A673 (cell line): Measurements from ENCODE around the gene PPP1CB.

Experiments
- EZH2 ChIP-seq: fragments of 200-600 bp; sonication (generic); IDR thresholded peaks from 2 replicates; pipeline ENCODE4 v1.6.1; 2017; ENCODE audit warnings: borderline replicate concordance, low read depth, mild to moderate bottlenecking, mixed read lengths, antibody characterized with exemption, low read length; ENCODE audit not compliant: poor library complexity, severe bottlenecking
- TF ChIP-seq, protein P1 (sequence below): fragments of 300-800, 200-600 bp; sonication (generic); conservative IDR thresholded peaks from 2 replicates; pipeline ENCODE4 v1.5.1; 2017; ENCODE audit warnings: low read depth, mild to moderate bottlenecking, antibody characterized with exemption, low read length, moderate library complexity, mixed read lengths

DNA sequence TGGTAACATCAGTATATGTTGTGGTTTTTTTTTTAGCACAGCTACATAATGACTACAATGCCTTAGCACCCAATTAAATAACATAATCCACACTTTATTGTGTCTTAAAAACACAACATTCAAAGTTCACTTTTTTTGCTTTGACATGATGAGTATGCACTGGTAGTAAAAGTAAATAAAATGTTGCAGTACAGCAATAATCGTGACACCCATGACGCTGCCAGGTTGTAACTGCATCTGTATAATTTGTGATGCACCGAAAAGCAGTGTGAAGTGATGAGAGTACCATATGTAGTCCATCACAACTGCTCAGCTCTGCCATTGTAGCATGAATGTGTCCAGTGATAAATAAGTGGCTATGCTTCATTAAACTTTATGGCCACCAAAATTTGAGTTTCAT, 15.7 kb downstream of the PPP1CB start:
- TF ChIP-seq, protein P1, sequence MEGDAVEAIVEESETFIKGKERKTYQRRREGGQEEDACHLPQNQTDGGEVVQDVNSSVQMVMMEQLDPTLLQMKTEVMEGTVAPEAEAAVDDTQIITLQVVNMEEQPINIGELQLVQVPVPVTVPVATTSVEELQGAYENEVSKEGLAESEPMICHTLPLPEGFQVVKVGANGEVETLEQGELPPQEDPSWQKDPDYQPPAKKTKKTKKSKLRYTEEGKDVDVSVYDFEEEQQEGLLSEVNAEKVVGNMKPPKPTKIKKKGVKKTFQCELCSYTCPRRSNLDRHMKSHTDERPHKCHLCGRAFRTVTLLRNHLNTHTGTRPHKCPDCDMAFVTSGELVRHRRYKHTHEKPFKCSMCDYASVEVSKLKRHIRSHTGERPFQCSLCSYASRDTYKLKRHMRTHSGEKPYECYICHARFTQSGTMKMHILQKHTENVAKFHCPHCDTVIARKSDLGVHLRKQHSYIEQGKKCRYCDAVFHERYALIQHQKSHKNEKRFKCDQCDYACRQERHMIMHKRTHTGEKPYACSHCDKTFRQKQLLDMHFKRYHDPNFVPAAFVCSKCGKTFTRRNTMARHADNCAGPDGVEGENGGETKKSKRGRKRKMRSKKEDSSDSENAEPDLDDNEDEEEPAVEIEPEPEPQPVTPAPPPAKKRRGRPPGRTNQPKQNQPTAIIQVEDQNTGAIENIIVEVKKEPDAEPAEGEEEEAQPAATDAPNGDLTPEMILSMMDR: no peak
- TF ChIP-seq EZH2: no peak
